GM19025 (cell line): Measurements from ENCODE around the gene TJP1.
"Not testable (repeated sequence)": the region's sequence is repeated elsewhere in the genome, so short reads cannot be mapped to it uniquely, and the experiment has no call there.

Source experiments
- ATAC-seq: cut with Tn5 transposase; IDR thresholded peaks from one replicate; pipeline ENCODE4 v1.9.1; 2021; ENCODE audit warnings: mild to moderate bottlenecking, low read depth, moderate library complexity; ENCODE audit not compliant: unreplicated experiment

Gene TJP1

DNA sequence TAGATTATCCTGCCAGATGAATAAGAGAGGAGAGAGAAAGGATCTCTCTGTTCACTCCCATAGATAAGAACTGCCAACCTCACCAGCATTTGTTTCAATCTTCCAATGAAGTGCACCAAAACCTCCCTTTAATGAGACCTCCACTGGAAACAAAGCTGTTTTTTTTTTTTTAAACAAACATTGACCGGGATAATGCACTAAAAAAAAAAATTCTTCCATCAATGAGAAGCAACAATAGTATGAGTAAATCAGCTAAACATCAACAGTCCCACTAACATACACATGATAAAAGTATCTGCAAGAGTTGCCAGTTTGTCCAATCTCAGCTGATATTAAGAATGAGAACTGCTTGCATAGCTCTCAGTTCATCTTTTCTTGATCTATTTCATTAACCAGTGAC lies 19.9 kb downstream of the TJP1 start:
- ATAC-seq, result no peak

DNA sequence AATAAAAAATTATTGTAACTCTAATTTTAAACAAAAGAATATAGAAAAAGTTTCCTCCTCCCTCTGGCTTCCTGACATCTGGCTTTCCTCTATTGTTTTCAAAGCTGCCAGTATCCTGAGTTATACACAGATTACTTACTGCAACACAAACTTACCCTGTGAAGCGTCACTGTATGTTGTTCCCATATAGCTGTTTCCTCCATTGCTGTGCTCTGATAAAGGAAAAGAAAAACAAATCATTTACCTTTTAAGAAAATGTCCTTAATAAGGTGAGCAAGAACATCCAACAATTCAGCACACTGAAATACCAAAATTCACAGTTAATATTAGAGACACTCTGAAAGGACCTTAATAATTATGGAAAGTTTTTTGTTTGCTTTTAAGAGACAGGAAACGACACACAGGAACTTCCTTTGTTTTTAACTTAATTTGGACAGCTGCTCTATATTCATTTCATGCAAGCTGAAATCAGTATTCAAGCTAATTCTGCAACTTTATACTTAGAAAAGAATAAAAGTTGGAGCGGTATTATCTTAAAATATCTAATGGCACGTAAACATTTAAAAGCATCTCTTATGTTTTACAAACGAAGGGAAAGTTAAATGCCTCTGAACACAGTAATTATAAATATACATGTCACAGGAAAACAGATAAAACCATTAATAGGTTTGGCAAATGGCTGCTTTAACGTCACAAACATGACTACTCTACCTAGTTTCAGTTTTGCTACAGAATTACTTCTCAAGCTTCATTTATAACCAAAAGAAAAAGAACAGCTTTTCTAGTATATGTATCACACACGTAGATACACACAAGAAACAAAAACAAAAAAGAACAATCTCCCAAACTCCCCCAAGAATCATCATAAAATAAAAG lies 21.5 kb downstream of the TJP1 start:
- no peak for ATAC-seq

DNA sequence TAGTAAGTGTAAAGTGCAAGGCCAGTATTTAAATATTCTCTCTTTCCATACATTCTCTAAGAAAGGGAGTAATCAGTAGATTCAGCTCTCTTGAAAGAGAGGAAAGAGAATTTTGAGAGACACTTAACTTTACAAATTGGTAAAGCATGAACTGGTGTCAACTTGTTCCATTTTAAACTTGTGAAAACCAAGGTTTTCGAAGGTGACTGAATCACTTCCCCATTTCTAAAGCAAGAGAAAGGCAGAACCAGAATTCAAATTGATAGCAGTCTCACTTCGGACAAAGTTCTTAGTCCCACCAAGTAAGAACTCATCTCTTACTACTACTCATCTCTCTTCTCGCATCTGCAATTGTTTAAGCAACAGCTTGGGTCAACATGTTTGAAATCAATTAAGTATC lies 22.4 kb downstream of the TJP1 start:
- ATAC-seq, result no peak

DNA sequence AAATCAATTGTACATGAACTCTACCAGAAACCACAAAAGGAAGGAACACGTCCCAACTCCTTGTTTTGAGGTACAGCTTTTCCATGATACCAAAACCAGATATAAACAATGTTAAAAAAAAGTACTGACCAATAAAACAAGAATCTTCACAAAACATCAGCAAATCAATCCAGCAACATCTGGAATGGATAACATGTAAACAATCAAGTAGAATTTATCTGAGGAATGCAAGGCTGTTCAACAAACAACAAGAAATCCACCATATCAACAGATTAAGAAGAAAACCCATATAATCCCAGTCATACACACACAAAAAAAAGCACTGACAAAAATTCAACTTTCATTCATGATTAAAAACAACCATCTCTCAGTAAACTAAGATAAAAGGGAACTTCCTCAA lies 26.7 kb downstream of the TJP1 start:
- ATAC-seq, result no peak

DNA sequence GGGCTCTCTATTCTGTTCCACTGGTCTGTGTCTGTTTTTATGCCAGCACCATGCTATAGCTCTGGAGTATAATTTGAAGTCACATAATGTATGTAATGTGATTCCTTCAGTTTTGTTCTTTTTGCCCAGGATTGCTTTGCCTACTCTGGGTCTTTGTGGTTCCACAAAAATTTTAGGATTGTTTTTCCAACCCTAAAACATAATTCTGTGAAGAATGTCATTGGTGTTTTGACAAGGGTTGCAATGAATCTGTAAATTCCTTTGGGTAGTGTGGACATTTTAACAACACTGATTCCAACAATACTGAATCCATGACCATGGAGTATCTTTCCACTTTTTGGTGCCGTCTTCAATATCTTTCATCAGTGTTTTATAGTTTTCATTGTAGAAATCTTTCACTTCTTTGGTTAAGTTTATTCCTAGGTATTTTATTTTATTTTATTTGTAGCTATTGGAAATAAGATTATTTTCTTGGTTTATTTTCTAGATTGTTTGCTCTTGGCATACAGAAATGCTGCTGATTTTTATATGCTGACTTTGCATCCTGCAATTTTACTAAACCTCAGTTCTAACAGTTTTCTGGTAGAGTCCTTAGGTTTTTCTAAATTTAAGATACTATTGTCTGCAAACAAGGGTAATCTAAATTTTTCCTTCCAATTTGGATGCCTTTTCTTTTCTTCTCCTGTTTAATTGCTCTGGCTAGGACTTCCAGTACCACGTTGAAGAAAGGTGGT lies 29.7 kb downstream of the TJP1 start:
- no peak for ATAC-seq

DNA sequence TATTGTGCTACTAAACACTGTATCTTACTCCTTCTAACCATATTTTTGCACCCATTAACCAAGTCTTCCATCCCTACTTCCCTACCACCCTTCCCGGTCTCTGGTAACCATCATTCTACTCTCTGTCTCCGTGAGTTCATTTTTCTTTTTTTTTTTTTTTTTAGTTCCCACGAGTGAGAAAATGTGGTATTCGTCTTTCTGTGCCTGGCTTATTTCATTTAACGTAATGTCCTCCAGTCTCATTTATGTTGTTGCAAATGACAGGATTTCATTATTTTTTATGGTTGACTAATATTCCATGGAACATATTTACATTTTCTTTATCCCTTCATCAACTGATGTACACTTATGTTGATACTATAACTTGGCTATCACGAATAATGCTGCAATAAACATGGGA lies 31.7 kb downstream of the TJP1 start:
- ATAC-seq, result no peak

DNA sequence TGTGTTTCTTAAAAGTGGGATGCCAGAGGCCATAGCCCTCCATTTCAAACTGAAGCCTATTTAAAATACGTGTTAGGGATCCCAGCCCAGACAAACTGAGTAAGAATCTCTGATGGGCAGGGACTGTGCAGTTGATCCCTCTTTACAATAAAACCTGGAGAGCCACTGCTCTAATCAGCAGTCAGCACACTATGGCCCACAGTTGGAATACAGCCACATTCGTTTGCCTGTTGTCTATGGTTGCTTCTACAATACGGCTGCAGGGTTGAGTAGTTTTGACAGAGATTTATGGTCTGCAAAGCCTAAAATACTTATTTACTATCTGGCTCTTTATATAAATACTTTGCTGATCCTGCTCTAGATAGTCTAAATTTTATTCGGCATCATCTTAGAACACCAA lies 32.4 kb downstream of the TJP1 start:
- ATAC-seq, result no peak

DNA sequence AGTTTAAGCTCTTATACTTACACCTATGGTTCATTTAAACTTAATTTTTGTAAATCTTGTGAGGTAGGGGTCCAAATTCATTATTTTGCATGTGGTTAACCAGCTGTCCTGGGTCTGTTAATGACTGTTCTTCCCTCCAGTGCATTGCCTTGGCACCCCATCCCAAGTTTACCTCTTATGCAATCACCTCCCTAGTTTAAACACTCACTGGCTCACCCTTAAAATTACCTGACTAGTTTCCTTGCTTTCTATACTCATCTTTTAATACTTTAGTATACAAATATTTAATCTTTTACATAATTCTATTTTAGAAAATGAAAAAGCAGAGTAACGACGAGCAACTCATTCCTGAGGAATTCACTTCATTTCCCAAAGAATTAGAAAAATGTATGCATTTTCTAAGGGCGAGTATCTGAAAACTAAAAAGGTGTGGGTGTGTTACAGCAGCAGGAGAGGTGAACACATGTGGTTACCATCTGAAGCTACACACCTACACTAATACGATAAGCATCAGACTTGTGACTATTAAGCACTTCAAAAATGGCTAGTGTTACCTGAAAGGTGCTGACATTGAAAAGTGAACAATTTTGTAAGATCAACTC lies 33.7 kb downstream of the TJP1 start:
- no peak for ATAC-seq

DNA sequence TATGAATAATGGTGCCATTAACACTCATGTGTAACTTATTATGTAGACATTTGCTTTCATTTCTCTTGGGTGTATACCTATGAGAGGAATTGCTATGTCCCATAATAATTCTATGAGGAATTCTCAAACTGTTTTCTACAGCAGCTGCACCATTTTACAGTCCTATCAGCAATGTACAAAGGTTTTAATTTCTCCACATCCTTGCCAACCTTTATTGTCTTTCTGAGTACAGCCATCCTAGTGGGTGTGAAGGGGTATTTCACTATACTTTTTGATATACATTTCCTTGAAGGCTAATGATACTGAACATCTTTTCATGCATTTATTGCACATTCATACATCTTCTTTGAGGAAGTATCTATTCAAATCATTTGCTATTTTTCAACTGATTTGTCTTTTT lies 34.5 kb downstream of the TJP1 start:
- ATAC-seq, result no peak

DNA sequence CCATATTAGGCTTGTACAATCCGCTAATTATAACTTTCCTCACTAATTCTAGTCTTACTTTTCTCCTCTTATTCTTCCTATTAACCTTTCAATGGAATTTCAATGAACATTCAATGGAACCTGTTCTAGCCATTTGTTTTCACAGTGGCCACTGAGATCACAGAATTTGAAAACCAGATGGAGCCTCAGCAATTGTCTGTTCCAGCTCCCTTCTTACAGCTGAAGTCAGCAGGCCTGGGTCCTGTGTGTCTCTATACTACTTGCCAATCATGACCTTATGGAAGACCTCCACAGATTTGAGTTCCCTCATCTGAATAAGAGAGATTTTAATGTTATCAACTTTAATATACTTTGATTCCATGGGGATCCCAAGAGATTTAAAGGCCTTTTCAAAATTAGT lies 36.6 kb downstream of the TJP1 start:
- ATAC-seq, result no peak

DNA sequence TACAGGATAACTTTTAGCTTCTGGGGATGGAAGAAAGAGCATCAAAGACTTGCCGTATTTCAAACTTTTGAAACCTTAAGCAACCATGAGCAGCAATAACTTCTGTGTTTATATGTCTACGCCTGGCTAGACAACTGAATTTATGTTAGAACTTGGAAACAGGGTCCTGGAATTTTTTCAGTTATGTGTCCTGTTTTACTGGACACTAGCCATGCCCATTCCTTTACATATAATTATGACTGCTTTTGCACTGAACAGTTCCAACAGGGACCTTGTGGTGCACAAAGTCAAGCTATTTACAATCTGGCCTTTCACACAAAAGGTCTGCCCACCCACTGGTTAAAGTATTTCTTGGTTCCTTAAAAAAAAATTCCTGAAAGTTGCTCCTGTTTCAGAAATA lies 37.1 kb downstream of the TJP1 start:
- no peak for ATAC-seq

DNA sequence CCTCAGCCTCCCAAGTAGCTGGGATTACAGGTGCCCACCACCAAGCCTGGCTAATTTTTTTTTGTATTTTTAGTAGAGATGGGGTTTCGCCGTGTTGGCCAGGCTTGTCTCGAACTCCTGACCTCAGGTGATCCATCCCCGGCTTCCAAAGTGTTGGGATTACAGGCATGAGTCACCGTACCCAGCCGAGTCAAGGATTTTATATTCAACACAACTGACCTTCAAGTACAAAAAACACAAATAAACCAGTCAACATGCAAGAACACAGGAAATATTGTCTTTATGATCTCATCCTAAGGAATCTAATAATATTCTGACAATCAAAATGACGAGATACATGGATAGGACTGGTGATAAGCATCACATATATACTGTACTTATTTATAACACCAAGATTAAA lies 37.9 kb downstream of the TJP1 start:
- no peak for ATAC-seq

DNA sequence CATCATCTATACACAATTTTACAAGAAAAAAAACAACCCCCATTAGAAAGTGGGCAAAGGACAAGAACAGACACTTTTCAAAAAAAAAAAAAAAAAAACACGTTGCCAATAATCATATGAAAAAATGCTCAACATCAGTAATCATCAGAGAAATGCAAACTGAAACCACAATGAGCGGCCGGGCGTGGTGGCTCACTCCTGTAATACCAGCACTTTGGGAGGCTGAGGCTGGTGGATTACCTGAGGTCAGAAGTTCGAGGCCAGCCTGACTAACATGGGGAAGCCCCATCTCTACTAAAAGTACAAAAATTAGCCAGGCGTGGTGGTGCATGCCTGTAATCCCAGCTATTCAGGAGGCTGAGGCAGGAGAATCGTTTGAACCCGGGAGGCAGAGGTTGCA lies 39.5 kb downstream of the TJP1 start:
- not testable (repeated sequence) for ATAC-seq

DNA sequence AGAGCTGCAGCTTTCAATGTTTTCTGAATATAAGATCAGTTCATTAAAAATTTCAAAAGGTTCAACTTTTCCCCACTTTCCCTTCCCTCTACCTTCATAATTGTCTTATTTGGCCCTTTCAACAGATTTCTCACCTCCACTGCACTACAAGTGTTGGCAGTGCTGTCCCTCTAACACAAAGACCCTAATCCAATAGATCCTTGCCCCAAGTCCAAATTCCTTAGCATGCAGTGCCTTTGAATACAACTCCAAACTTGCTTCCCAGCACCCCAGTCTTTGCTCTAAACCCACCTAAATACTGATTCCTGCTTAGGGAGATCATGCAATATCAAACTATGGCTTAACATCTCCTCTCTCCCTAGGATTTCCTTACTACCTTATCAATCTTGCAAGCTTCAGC lies 43.9 kb downstream of the TJP1 start:
- ATAC-seq, result no peak

DNA sequence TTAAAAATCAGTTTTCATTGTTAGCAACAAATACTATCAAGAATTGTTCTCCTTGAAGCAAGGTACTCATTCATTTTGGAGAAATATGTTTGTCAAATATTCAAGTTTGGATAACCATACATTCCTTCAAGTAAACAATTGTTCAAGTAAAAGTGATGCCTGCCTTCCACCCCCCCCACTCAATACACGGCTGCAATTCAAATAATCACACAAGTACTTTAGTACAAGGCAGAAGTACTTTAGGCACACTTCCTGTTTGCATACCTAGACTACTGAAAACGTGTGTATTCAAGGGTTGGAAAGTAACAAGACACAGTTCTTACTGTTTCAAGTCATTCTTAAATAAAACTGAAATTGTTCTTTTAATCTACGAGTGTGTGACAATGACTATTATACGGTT lies 45.4 kb downstream of the TJP1 start:
- no peak for ATAC-seq

DNA sequence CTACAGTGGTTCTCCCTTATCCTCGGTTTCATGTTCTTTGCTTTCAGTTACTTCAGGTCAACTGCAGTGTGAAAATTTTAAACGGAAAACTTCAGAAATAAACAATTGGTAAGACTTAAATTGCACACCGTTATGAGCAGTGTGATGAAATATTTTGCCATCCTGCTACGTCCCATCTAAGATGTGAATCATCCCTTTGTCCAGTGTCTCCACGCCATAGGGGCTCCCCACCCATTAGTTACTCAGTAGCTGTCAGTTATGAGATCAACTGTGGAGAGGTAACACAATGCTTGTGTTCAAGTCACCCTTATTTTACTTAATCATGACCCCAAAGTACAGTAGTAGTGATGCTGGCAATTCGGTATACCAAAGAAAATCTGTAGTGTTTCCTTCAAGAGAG lies 47.4 kb downstream of the TJP1 start:
- ATAC-seq, result no peak

DNA sequence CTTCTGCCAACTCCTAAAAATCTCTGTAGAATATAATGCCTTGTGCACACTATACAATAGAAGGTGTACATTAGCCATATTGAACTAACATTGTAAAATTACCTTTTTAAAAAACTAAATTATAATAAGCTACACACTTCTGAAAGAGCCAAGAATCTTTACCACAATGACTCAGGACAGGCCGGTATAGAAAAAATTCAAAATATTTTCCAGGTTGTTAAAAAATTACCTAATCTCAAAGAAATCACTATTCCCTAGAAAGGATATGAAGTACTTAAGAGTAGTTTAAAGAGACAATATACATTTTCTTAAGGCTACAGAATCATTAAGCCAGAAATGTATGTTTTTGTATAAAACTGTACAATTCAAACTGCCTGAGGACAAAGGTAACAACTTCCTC lies 48.5 kb downstream of the TJP1 start:
- no peak for ATAC-seq

DNA sequence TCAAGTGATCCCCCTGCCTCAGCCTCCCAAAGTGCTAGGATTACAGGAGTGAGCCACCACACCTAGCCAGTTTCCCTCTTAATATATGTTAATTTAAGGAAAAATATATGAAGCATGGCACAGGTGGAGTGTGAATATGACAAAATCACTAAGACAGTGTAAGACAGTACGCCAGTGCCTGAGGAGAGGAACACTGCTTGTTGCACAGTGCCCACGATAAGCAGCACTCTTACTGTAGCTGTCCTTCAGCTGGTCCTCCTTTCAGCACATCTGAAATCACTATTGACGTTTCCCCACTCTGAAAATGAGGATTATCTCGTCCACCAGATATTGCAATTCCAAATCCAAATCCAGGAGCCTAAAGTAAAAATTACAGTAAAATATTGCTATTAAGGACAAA lies 49.3 kb downstream of the TJP1 start:
- ATAC-seq, result no peak

DNA sequence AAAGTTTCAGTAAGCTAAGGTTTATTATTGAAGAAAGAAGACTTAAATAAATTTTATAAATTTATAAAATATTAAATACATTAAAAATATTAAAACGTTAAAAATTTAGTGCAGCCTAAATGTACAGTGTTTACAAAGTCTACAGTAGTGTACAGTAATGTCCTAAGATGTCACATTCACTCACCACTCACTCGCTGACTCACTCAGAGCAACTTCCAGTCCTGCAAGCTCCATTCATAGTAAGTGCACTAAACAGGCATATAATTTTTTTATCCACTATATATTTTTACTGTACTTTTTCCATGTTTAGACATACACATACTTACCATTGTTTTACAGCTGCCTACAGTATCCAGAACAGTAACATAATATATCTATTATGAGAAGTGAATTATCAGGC lies 51.5 kb downstream of the TJP1 start:
- ATAC-seq, result no peak

DNA sequence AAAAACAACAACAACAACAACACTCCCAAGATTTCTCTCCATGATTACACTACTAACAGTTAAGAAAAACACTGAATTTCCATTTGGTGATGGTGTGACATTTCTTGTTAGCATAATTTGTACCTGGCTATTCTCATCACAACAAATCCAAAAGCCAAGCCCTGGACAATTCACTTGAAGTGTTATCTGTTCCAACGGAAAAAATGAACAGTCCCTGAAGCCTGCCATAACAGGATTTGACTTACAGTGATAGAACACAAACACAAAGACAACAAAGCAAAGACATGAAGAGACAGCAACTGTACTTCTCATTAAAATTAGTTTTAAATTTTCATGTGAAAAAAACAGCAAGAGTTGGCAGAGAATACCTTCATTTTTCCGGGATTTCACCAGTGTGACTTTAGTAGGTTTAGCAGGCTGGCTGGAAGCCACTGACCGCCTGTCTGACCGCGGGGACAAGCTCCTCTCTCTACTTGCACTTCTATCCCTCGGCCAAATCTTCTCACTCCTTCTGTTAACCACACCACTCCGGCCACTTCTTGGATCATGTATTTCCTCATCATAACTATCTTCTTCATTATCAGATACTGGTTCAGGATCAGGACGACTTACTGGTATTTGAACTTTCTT lies 56.3 kb downstream of the TJP1 start:
- ATAC-seq, result no peak

DNA sequence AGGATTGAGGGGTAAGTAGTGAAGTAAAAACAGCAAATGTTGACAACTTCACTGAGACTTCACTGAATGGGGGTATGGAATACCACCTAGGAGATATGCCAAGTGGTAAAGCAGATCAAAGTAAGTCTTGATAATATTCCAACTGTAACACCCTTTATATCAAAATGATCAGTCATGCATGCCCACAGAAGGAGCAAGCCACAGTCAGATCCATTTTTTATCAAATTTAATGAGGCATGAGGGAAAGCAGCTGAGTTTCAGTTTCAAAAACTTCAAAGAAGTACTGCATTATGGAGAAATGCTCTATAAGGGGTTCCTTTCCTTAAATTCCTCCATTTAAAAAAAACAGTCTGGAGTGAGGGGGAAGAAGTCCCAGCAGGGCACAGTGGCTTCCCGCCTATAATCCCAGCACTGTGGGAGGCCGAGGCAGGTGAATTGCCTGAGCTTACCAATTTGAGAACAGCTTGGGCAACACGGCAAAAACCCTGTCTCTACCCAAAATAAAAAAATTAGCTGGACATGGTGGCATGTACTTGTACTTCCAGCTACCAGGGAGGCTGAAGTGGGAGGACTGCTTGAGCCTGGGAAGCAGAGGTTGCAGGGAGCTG lies 56.9 kb downstream of the TJP1 start:
- ATAC-seq, result no peak
